K562 (cell line): ENCODE measurements around the gene LONRF3. TPM values are rescaled to one million over a fixed set of nuclear protein-coding genes. Genes with fewer than 3 reads are reported as not detected.

Experiments used
- ATAC-seq: fragments of 200-7000 bp; cut with Tn5 transposase; 3 replicates; pipeline ENCODE4 v1.9.1; 2020; ENCODE audit warnings: moderate library complexity
- BruUV-seq: library from RNA; stranded (reverse); fragments of 400-500 nt; replicated peaks from 2 replicates; lab custom pipeline; 2021; lab: Mats Ljungman, UMichigan
- CTCF ChIA-PET: fragments of 300-600 bp; formaldehyde crosslinking; extraction: SDS; loops from one replicate; lab custom pipeline; 2021; ENCODE audit warnings: low intra/inter-chr PET ratio; lab: Yijun Ruan, JAX
- POLR2A ChIA-PET: fragments of 300-600, 350-650 bp; sonication (Branson Sonifier 250); formaldehyde crosslinking; extraction: SDS; loops from one replicate; lab custom pipeline; 2021; ENCODE audit warnings: antibody characterized with exemption, inconsistent platforms; lab: Yijun Ruan, JAX
- DNase-seq, 4 experiments: peaks; one replicate each; pipeline versions ENCODE4 v3.0.0 to v3.0.0-alpha.2; 2011 to 2018; ENCODE audit warnings: low spot score in 3 of 4, mixed read lengths in 3 of 4; ENCODE audit errors: extremely low read depth in 1 of 4
- FAIRE-seq: peaks from 2 replicates; lab custom pipeline; 2011; peaks lifted over from hg19 to GRCh38; lab: Jason Lieb, UNC
- H2AFZ ChIP-seq: 2 replicates; pipeline ENCODE4 v1.6.0; 2011; ENCODE audit warnings: low read depth, low read length, control low read depth, inconsistent platforms
- H3K27ac ChIP-seq: fragments of 200-600 bp; 3 replicates; pipeline ENCODE4 v1.8.0; 2011; ENCODE audit warnings: low read depth, mild to moderate bottlenecking, control low read depth, inconsistent platforms, low read length, moderate library complexity, mixed read lengths; ENCODE audit errors: extremely low read depth
- H3K27me3 ChIP-seq, 2 experiments: fragments of 300-600 bp in 1 of 2; 2 replicates in 1 of 2; 3 replicates in 1 of 2; pipeline versions ENCODE4 v1.6.0 to v1.8.0; 2011; ENCODE audit warnings: inconsistent platforms in 2 of 2, low read length in 2 of 2, mild to moderate bottlenecking in 1 of 2, mixed read lengths in 1 of 2, moderate library complexity in 1 of 2; ENCODE audit not compliant: control insufficient read depth in 2 of 2, insufficient read depth in 2 of 2
- H3K36me3 ChIP-seq: fragments of 300-600 bp; 3 replicates; pipeline ENCODE4 v1.8.0; 2011; ENCODE audit warnings: mild to moderate bottlenecking, low read length, inconsistent platforms; ENCODE audit not compliant: control insufficient read depth, insufficient read depth
- H3K4me1 ChIP-seq, 2 experiments: fragments of 200-600 bp in 1 of 2; replicated peaks in 1 of 2; 2 replicates in 1 of 2; 3 replicates in 1 of 2; pipeline versions ENCODE4 v1.5.1 to v1.8.0; 2011; ENCODE audit warnings: inconsistent platforms in 2 of 2, low read length in 2 of 2, mild to moderate bottlenecking in 1 of 2, mixed read lengths in 1 of 2, moderate library complexity in 1 of 2; ENCODE audit not compliant: control insufficient read depth in 2 of 2, insufficient read depth in 2 of 2
- H3K4me2 ChIP-seq: 2 replicates; pipeline ENCODE4 v1.6.1; 2011; ENCODE audit warnings: low read length, control low read depth, inconsistent platforms, mixed read lengths; ENCODE audit not compliant: insufficient read depth
- H3K4me3 ChIP-seq: fragments of 200-600 bp; sonication (generic), shearing (Covaris generic); 2 replicates; pipeline ENCODE4 v1.5.1; 2016; ENCODE audit warnings: control low read depth, inconsistent platforms
- H3K79me2 ChIP-seq: fragments of 200-600 bp; 3 replicates; pipeline ENCODE4 v1.8.0; 2011; ENCODE audit warnings: low read length, inconsistent platforms; ENCODE audit not compliant: control insufficient read depth, insufficient read depth
- H3K9ac ChIP-seq, 2 experiments: 2 replicates each; pipeline versions ENCODE4 v1.6.0 to v1.6.1; 2011; ENCODE audit warnings: low read depth in 2 of 2, low read length in 2 of 2, control low read depth in 1 of 2, inconsistent platforms in 1 of 2, mild to moderate bottlenecking in 1 of 2, mixed read lengths in 1 of 2; ENCODE audit not compliant: insufficient read depth in 1 of 2
- H3K9me1 ChIP-seq: one replicate; pipeline ENCODE4 v1.6.0; 2011; ENCODE audit warnings: inconsistent platforms, mild to moderate bottlenecking, low read length, moderate library complexity; ENCODE audit not compliant: control insufficient read depth, insufficient read depth
- H3K9me3 ChIP-seq: replicated peaks from 2 replicates; pipeline ENCODE4 v1.5.1; 2011; ENCODE audit warnings: low read depth, low read length, inconsistent platforms; ENCODE audit not compliant: control insufficient read depth, insufficient read depth
- H4K20me1 ChIP-seq: replicated peaks from 2 replicates; pipeline ENCODE4 v1.6.1; 2011; ENCODE audit warnings: low read length, inconsistent platforms, mixed read lengths; ENCODE audit not compliant: control insufficient read depth, insufficient read depth
- ATF7 ChIP-seq: fragments of 450-650 bp; IDR thresholded peaks from 2 replicates; pipeline ENCODE4 v1.7.1; 2014; ENCODE audit warnings: mild to moderate bottlenecking, moderate library complexity
- CBX1 ChIP-seq: sonication (generic); IDR thresholded peaks from 2 replicates; pipeline ENCODE4 v1.6.1; 2016; ENCODE audit warnings: antibody characterized with exemption, low read depth, mild to moderate bottlenecking
- FOSL1 ChIP-seq: fragments of 200-800 bp; sonication (Bioruptor generic); conservative IDR thresholded peaks from 2 replicates; pipeline ENCODE4 v1.6.1; 2016; ENCODE audit warnings: missing genetic modification characterization, missing compliant biosample characterization
- FUS ChIP-seq: fragments of 200-400 bp; formaldehyde crosslinking; optimal IDR thresholded peaks from 2 replicates; pipeline ENCODE3; 2017; ENCODE audit warnings: low read depth, low read length
- MXI1 ChIP-seq: IDR thresholded peaks from 2 replicates; pipeline ENCODE4 v1.6.1; 2011; ENCODE audit warnings: low read depth, mild to moderate bottlenecking, improper control_type of control experiment, low read length
- NFE2 ChIP-seq: IDR thresholded peaks from 2 replicates; pipeline ENCODE4 v1.6.1; 2014; ENCODE audit warnings: antibody characterized with exemption, low read depth
- SRSF1 ChIP-seq: fragments of 200-400 bp; formaldehyde crosslinking; IDR thresholded peaks from 2 replicates; pipeline ENCODE4 v1.6.1; 2017; ENCODE audit warnings: mild to moderate bottlenecking, low read depth, low read length, moderate library complexity
- ZNF224 ChIP-seq: sonication (generic); formaldehyde crosslinking; IDR thresholded peaks from 2 replicates; pipeline ENCODE4 v1.8.0; 2022; ENCODE audit warnings: mild to moderate bottlenecking, missing genetic modification reagents
- ZNF384 ChIP-seq: IDR thresholded peaks from 2 replicates; pipeline ENCODE4 v1.6.1; 2012; ENCODE audit warnings: low read depth, low read length, improper control_type of control experiment
- WGBS: fragments of 100-300 bp; shearing (Covaris generic); methylation state at CpG from one replicate; pipeline ENCODE4 v1.1.6; 2016; ENCODE audit warnings: low coverage, mixed read lengths; ENCODE audit not compliant: insufficient coverage; ENCODE audit errors: missing lambda C conversion rate; 5-methylcytosine and 5-hydroxymethylcytosine counted together
- in situ Hi-C: fragments of 300-500 bp; cut with MboI; formaldehyde crosslinking; loops from 4 replicates; pipeline ENCODE4 v1.15.0; 2018; ENCODE audit warnings: inconsistent platforms, mixed read lengths
- intact Hi-C: fragments of 100-400 bp; cut with micrococcal nuclease; formaldehyde crosslinking; loops from 2 replicates; pipeline ENCODE4 v1.14.2; 2022
- polyA plus RNA-seq, 8 experiments: library from polyadenylated mRNA; depleted of rRNA in 4 of 8; stranded (reverse) in 5 of 8; unstranded in 3 of 8; fragments of >200 nt; fragmentation: Nextera tagmentation in 2 of 8; fragmentation: Illumina TruSeq in 1 of 8; extraction: Ambion mirVana in 2 of 8; extraction: Trizol in 1 of 8; gene quantifications; 2 replicates each; pipeline versions ENCODE4 v1.2.1 to v1.2.3, GENCODE V29; 2011 to 2014; ENCODE audit warnings: inconsistent platforms in 1 of 8, missing spikeins in 1 of 8
- total RNA-seq, 7 experiments: library from RNA; depleted of rRNA in 6 of 7; stranded (reverse); fragments of >200 nt in 6 of 7; fragmentation: Illumina TruSeq in 2 of 7; extraction: Trizol in 2 of 7; gene quantifications; 2 replicates each; pipeline versions ENCODE4 v1.2.1 to v1.2.3, GENCODE V29; 2011 to 2021; ENCODE audit warnings: low replicate concordance in 1 of 7
- TF ChIP-seq, protein P1 (sequence below): fragments of 250-450 bp; sonication (Bioruptor Pico); IDR thresholded peaks from 2 replicates; pipeline ENCODE4 v1.8.0; 2022; ENCODE audit warnings: inconsistent platforms, mild to moderate bottlenecking, moderate library complexity, borderline replicate concordance
- TF ChIP-seq, protein P2 (sequence below): sonication (generic); formaldehyde crosslinking; IDR thresholded peaks from 2 replicates; pipeline ENCODE4 v1.8.0; 2022; ENCODE audit warnings: missing genetic modification reagents, mild to moderate bottlenecking, borderline replicate concordance
- TF ChIP-seq, protein P3 (sequence below): fragments of 250-450 bp; sonication (Bioruptor Pico); IDR thresholded peaks from 2 replicates; pipeline ENCODE4 v1.8.0; 2021; ENCODE audit warnings: mild to moderate bottlenecking, moderate library complexity

The LONRF3 gene
- total and polyA plus RNA-seq, 9 of the 15 experiments (the other 6 are each of a cell fraction or from before 2014, with no cell fraction given) = 1.3 to 22.0 (median 8.7) TPM

DNA sequence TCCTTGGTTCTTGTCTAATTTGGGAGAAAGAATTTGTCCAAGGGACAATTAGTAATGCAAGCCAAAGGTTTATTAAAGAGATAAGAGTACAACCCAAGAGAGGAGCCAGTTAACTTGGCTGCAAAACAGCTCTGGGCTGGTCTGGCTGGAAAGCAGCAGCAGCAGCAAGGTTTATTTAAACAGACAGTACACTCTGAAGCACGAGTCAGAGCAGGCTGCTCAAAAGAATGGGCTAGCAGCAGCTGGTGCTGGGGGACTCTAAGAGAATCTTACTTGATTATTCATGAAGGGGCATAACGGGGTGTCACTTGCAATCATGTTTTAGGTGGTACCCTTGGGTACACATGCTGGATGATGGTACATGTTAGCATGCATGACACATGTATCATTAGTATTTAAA is 81.3 kb downstream of the LONRF3 start:
- ATAC-seq (no peak), FAIRE-seq (no peak), DNase-seq (no peak)
- no peak overlapping the region for H3K27ac ChIP-seq
- in situ Hi-C loops = no loop called here
- no peak overlapping the region for H3K4me3 ChIP-seq
- H3K9me3 ChIP-seq = no peaks in the 10 kb centered on the region
- 0% methylated on average over 2 of the region's 2 CpGs for WGBS
- no peak overlapping the region for H3K9ac ChIP-seq
- H3K4me1 ChIP-seq = no peaks in the 10 kb centered on the region
- no peaks in the 10 kb centered on the region for H3K9me1 ChIP-seq
- no peak overlapping the region for H3K4me2 ChIP-seq
- H3K79me2 ChIP-seq = no peaks in the 10 kb centered on the region
- H2AFZ ChIP-seq = no peak overlapping the region
- intact Hi-C loops = no loop called here
- no peak for TF ChIP-seq MXI1
- TF ChIP-seq, protein P1, sequence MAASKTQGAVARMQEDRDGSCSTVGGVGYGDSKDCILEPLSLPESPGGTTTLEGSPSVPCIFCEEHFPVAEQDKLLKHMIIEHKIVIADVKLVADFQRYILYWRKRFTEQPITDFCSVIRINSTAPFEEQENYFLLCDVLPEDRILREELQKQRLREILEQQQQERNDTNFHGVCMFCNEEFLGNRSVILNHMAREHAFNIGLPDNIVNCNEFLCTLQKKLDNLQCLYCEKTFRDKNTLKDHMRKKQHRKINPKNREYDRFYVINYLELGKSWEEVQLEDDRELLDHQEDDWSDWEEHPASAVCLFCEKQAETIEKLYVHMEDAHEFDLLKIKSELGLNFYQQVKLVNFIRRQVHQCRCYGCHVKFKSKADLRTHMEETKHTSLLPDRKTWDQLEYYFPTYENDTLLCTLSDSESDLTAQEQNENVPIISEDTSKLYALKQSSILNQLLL (CRISPR knock-in tag) = no peak
- H4K20me1 ChIP-seq = no peaks in the 10 kb centered on the region
- no peaks in the 10 kb centered on the region for H3K36me3 ChIP-seq
- ChIA-PET POLR2A (no interaction called here), CTCF (no interaction called here)
- H3K27me3 ChIP-seq = no peaks in the 10 kb centered on the region
- BruUV-seq = no TSS peak

DNA sequence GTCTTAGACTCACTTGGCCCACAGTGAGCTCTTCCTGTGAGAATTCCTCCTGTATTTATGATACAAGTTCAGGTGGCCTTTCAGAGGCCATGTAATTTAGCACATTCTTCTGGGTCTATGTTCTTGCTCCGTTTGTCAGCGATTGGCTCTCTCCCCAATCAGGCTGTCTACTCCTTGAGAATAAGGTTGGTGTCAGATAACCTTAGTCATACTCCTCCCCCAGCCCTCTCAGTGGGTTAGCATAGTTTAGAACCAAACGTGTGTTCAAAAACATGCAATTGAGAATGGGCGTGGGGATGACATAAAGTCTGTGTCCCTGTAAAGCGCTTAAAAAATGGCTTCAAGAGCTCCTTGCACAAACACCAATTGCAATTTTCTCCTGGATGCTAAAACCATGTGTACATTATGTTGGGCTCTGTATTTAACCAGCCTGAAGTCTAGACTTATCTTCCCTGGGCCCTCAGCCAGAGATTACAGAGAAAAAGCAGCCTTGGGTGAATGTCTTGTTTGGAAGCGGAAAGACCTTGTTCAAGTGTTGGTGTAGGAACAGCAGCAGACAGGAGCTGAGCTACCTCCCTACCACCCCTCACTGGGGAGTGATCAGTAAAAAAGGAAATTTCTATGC is 88.4 kb downstream of the LONRF3 start:
- no peaks in the 10 kb centered on the region for H3K36me3 ChIP-seq
- no peak overlapping the region for H3K4me3 ChIP-seq
- DNase-seq (peak in 2 of 4 experiments; percentile 17 to 26), FAIRE-seq (peak; percentile 19), ATAC-seq (peak; percentile 71)
- H2AFZ ChIP-seq = no peak overlapping the region
- peak overlapping the region; percentile 5; the same call in 1 of the 2 replicates for H3K4me2 ChIP-seq
- no peaks in the 10 kb centered on the region for H3K9me1 ChIP-seq
- in situ Hi-C loops = no loop called here
- CTCF ChIA-PET = no interaction called here
- H3K79me2 ChIP-seq = no peaks in the 10 kb centered on the region
- BruUV-seq = no TSS peak
- 2% methylated on average over 6 of the region's 6 CpGs for WGBS
- H3K27me3 ChIP-seq = no peaks in the 10 kb centered on the region
- no peak overlapping the region for H3K27ac ChIP-seq
- H3K4me1 ChIP-seq = peaks cover 0 to 9% of the 10 kb centered on the region in 2 experiments; a peak in 3 of 5 replicates
- POLR2A ChIA-PET = interaction anchor here (0.7 kb wide), 1 partner anchor 309 kb away, joined by 3 read pairs; no protein-coding TSS in a partner anchor
- H3K9me3 ChIP-seq = no peaks in the 10 kb centered on the region; the same call in 1 of the 2 replicates
- no peak overlapping the region for H3K9ac ChIP-seq
- intact Hi-C loops = no loop called here
- H4K20me1 ChIP-seq = no peaks in the 10 kb centered on the region
- TF ChIP-seq, protein P2, sequence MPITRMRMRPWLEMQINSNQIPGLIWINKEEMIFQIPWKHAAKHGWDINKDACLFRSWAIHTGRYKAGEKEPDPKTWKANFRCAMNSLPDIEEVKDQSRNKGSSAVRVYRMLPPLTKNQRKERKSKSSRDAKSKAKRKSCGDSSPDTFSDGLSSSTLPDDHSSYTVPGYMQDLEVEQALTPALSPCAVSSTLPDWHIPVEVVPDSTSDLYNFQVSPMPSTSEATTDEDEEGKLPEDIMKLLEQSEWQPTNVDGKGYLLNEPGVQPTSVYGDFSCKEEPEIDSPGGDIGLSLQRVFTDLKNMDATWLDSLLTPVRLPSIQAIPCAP (CRISPR knock-in tag) = no peak
- no peak for TF ChIP-seq ZNF384
- TF ChIP-seq, protein P3, sequence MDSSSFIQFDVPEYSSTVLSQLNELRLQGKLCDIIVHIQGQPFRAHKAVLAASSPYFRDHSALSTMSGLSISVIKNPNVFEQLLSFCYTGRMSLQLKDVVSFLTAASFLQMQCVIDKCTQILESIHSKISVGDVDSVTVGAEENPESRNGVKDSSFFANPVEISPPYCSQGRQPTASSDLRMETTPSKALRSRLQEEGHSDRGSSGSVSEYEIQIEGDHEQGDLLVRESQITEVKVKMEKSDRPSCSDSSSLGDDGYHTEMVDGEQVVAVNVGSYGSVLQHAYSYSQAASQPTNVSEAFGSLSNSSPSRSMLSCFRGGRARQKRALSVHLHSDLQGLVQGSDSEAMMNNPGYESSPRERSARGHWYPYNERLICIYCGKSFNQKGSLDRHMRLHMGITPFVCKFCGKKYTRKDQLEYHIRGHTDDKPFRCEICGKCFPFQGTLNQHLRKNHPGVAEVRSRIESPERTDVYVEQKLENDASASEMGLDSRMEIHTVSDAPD (CRISPR knock-in tag) = no peak
- 0 out of 2 replicates have a peak, but pooled peaks have one; percentile 7 for TF ChIP-seq NFE2
- 0 out of 2 replicates have a peak, but pooled peaks have one; percentile 33 for TF ChIP-seq FOSL1 (tag)
- TF ChIP-seq ATF7 = no peak
- TF ChIP-seq FUS = no peak
- no peak for TF ChIP-seq CBX1
- TF ChIP-seq ZNF224 (CRISPR knock-in tag) = no peak
- TF ChIP-seq SRSF1 = no peak
